Mesendoderm (in vitro differentiated cells): ENCODE data around the gene PPP1R3G.
A peak's percentile ranks its signal among the peaks of the same experiment; 100 is the strongest.

Experiments
- DNase-seq: peaks from one replicate; pipeline ENCODE4 v3.0.0; 2013
- H2AK5ac ChIP-seq: 2 replicates; pipeline ENCODE4 v1.6.1; 2013; ENCODE audit warnings: low read length, inconsistent platforms
- H2BK120ac ChIP-seq: 2 replicates; pipeline ENCODE4 v1.6.1; 2013; ENCODE audit warnings: low read depth, mild to moderate bottlenecking, low read length, moderate library complexity, mixed read lengths
- H2BK15ac ChIP-seq: replicated peaks from 2 replicates; pipeline ENCODE4 v1.6.1; 2013; ENCODE audit warnings: low read depth, mild to moderate bottlenecking, moderate library complexity
- H2BK5ac ChIP-seq: 2 replicates; pipeline ENCODE4 v1.6.1; 2013; ENCODE audit warnings: low read length, inconsistent platforms
- H3K18ac ChIP-seq: 2 replicates; pipeline ENCODE4 v1.6.1; 2013; ENCODE audit warnings: mild to moderate bottlenecking, low read length, mixed read lengths
- H3K23ac ChIP-seq: one replicate; pipeline ENCODE4 v1.6.1; 2013; ENCODE audit warnings: low read length
- H3K27ac ChIP-seq: 2 replicates; pipeline ENCODE4 v1.5.1; 2013; ENCODE audit warnings: low read depth, mild to moderate bottlenecking, inconsistent platforms, low read length, moderate library complexity
- H3K27me3 ChIP-seq: 2 replicates; pipeline ENCODE4 v1.6.1; 2013; ENCODE audit warnings: low read length, control low read depth, mild to moderate bottlenecking, inconsistent platforms; ENCODE audit not compliant: insufficient read depth, poor library complexity
- H3K36me3 ChIP-seq: 2 replicates; pipeline ENCODE4 v1.6.1; 2013; ENCODE audit warnings: low read length, inconsistent platforms; ENCODE audit not compliant: control insufficient read depth, insufficient read depth
- H3K4ac ChIP-seq: one replicate; pipeline ENCODE4 v1.6.1; 2013; ENCODE audit warnings: low read depth, mild to moderate bottlenecking, low read length, moderate library complexity
- H3K4me1 ChIP-seq: 2 replicates; pipeline ENCODE4 v1.6.1; 2013; ENCODE audit warnings: low read depth, low read length, inconsistent platforms; ENCODE audit not compliant: control insufficient read depth
- H3K4me2 ChIP-seq: 2 replicates; pipeline ENCODE4 v1.6.1; 2013; ENCODE audit warnings: low read length
- H3K4me3 ChIP-seq: 2 replicates; pipeline ENCODE4 v1.5.1; 2013; ENCODE audit warnings: mild to moderate bottlenecking, low read length
- H3K56ac ChIP-seq: one replicate; pipeline ENCODE4 v1.6.1; 2013; ENCODE audit warnings: low read length
- H3K79me1 ChIP-seq: 2 replicates; pipeline ENCODE4 v1.6.1; 2013; ENCODE audit warnings: low read length, inconsistent platforms
- H3K79me2 ChIP-seq: 2 replicates; pipeline ENCODE4 v1.6.1; 2013; ENCODE audit warnings: mild to moderate bottlenecking, low read length; ENCODE audit not compliant: control insufficient read depth, insufficient read depth
- H3K9ac ChIP-seq: 2 replicates; pipeline ENCODE4 v1.6.1; 2013; ENCODE audit warnings: low read length, inconsistent platforms
- H4K5ac ChIP-seq: one replicate; pipeline ENCODE4 v1.6.1; 2013; ENCODE audit warnings: low read length
- H4K8ac ChIP-seq: one replicate; pipeline ENCODE4 v1.6.1; 2013; ENCODE audit warnings: low read depth, mild to moderate bottlenecking, control low read depth, low read length, moderate library complexity
- whole genome bisulfite sequencing: extraction: QIAGEN DNeasy Blood & Tissue Kit; methylation state at CpG from one replicate; pipeline ENCODE4 v1.1.7; 2013; ENCODE audit warnings: low lambda C conversion rate, missing lambda C conversion rate; ENCODE audit not compliant: insufficient coverage; ENCODE audit errors: extremely low coverage; 5-methylcytosine and 5-hydroxymethylcytosine counted together

The PPP1R3G gene

GRCh38 chr6:5085648-5086293, 630 bp downstream of the PPP1R3G start:
- no peak overlapping the region for H2BK5ac ChIP-seq
- no peaks in the 10 kb centered on the region for H3K36me3 ChIP-seq
- no peak overlapping the region for H3K4me3 ChIP-seq
- no peak overlapping the region for H3K27ac ChIP-seq
- peak; percentile 74 for DNase-seq
- H4K8ac ChIP-seq = no peak overlapping the region
- H4K5ac ChIP-seq = no peak overlapping the region
- no peak overlapping the region for H2AK5ac ChIP-seq
- peak overlapping the region; percentile 70 for H3K56ac ChIP-seq
- no peak overlapping the region for H2BK120ac ChIP-seq
- no CpG with 5 or more reads among the region's 74 CpGs for WGBS
- no peak overlapping the region for H3K4ac ChIP-seq
- no peak overlapping the region for H3K23ac ChIP-seq
- peaks cover 31% of the 10 kb centered on the region for H3K27me3 ChIP-seq
- no peak overlapping the region for H2BK15ac ChIP-seq
- H3K79me1 ChIP-seq = no peaks in the 10 kb centered on the region
- H3K79me2 ChIP-seq = no peaks in the 10 kb centered on the region
- H3K4me2 ChIP-seq = peak overlapping the region; percentile 28
- no peaks in the 10 kb centered on the region for H3K4me1 ChIP-seq
- H3K9ac ChIP-seq = peak overlapping the region; percentile 40
- no peak overlapping the region for H3K18ac ChIP-seq

DNA sequence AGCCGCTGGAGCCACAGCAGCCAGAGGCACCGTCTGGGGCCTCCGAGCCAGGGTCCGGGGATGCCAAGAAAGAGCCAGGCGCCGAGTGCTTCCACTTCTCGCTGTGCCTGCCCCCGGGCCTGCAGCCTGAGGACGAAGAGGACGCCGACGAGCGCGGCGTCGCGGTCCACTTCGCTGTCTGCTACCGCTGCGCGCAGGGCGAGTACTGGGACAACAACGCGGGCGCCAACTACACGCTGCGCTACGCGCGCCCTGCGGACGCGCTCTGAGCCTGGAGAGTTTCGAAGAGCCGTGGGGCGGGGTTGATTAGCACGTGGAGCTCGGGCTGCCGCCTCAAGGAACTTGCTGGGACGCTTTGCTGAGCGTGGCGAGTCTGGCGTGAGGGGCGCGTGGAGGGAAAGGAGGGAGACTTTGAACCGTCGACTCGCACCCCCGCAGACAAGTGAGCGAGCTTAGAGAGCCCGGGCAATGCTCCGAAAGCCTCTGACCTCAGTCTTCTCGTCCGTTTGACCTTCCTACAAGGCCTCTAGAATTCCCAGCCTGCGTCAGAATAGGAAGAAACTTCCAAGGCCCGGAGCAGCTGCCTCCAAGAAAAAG, 1.3 kb downstream of the PPP1R3G start:
- Histone ChIP-seq H3K4me2 (peak overlapping the region; percentile 28), H3K56ac (peak overlapping the region; percentile 70), H3K79me2 (no peaks in the 10 kb centered on the region), H2BK5ac (no peak overlapping the region), H4K8ac (no peak overlapping the region), H2BK120ac (no peak overlapping the region), H2BK15ac (no peak overlapping the region), H3K27me3 (peaks cover 31% of the 10 kb centered on the region), H2AK5ac (no peak overlapping the region), H3K4ac (no peak overlapping the region), H3K18ac (no peak overlapping the region), H3K9ac (no peak overlapping the region), H3K27ac (no peak overlapping the region), H4K5ac (no peak overlapping the region), H3K36me3 (no peaks in the 10 kb centered on the region), H3K79me1 (no peaks in the 10 kb centered on the region), H3K23ac (peak overlapping the region; percentile 6), H3K4me1 (no peaks in the 10 kb centered on the region), H3K4me3 (no peak overlapping the region)
- WGBS = no CpG with 5 or more reads among the region's 56 CpGs
- DNase-seq = peak; percentile 50

DNA sequence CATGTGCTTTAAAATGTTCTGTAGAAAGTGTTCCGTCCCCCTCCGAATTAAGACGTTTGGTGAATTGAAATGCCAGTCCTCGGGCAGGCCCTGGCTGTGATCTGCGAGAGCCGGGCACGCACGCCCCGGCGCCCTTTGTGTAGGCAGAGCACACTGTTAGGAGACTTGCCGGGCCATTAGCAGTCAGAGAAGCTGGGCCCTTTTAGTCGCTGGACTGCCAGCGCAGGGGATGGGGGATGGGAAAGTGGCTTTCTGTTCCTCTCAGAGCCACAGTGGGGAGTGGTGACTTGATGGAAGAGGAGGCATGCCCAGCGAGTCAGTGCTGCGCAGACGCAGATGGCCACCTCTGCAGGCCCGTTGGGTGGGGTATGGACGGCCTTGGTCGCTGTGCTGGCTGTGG, 2.2 kb downstream of the PPP1R3G start:
- no CpG with 5 or more reads among the region's 19 CpGs for WGBS
- no peak overlapping the region for H3K18ac ChIP-seq
- H3K79me2 ChIP-seq = no peaks in the 10 kb centered on the region
- no peaks in the 10 kb centered on the region for H3K4me1 ChIP-seq
- H2BK15ac ChIP-seq = no peak overlapping the region
- H3K27ac ChIP-seq = no peak overlapping the region
- no peak overlapping the region for H3K4me3 ChIP-seq
- H3K4ac ChIP-seq = no peak overlapping the region
- H4K8ac ChIP-seq = no peak overlapping the region
- peaks cover 31% of the 10 kb centered on the region for H3K27me3 ChIP-seq
- H3K4me2 ChIP-seq = no peak overlapping the region
- no peak overlapping the region for H3K9ac ChIP-seq
- no peak overlapping the region for H4K5ac ChIP-seq
- no peak overlapping the region for H2BK5ac ChIP-seq
- H3K36me3 ChIP-seq = no peaks in the 10 kb centered on the region
- H2BK120ac ChIP-seq = no peak overlapping the region
- H3K23ac ChIP-seq = no peak overlapping the region
- H3K79me1 ChIP-seq = no peaks in the 10 kb centered on the region
- H2AK5ac ChIP-seq = no peak overlapping the region
- DNase-seq = peak; percentile 37
- no peak overlapping the region for H3K56ac ChIP-seq

DNA sequence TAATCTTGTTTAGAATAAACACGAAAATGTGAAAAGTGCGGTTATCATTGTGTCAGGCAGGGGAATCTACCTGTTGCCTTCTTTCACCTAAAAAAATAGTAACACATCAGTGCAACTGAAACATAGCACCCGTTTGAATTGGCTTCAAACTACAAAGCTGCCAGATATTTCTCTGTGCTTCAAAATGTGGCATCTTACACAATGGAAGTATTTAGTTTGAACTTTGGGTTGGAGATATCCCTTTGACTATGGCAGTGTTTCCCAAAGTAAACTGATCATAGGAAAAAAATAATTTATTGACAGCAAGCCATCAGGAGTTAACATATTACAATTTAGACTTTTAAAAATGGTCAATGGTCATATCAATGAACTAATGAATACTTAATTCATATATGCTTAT, 3.6 kb downstream of the PPP1R3G start:
- Histone ChIP-seq H3K9ac (no peak overlapping the region), H3K4ac (no peak overlapping the region), H3K23ac (no peak overlapping the region), H2AK5ac (no peak overlapping the region), H4K5ac (no peak overlapping the region), H3K4me1 (no peaks in the 10 kb centered on the region), H3K4me2 (no peak overlapping the region), H2BK120ac (no peak overlapping the region), H3K27me3 (peaks cover 27% of the 10 kb centered on the region), H3K18ac (no peak overlapping the region), H2BK15ac (no peak overlapping the region), H3K27ac (no peak overlapping the region), H3K79me1 (no peaks in the 10 kb centered on the region), H3K56ac (no peak overlapping the region), H3K79me2 (no peaks in the 10 kb centered on the region), H3K36me3 (no peaks in the 10 kb centered on the region), H3K4me3 (no peak overlapping the region), H4K8ac (no peak overlapping the region), H2BK5ac (no peak overlapping the region)
- no peak for DNase-seq
- no CpG with 5 or more reads among the region's 3 CpGs for whole genome bisulfite sequencing

- no peak overlapping the region for H2BK5ac ChIP-seq
- H3K4me2 ChIP-seq = no peak overlapping the region
- no peak overlapping the region for H3K56ac ChIP-seq
- no peak overlapping the region for H3K18ac ChIP-seq
- no peak overlapping the region for H2BK120ac ChIP-seq
- H3K23ac ChIP-seq = no peak overlapping the region
- no peak overlapping the region for H3K9ac ChIP-seq
- H3K36me3 ChIP-seq = no peaks in the 10 kb centered on the region
- H2BK15ac ChIP-seq = no peak overlapping the region
- H3K79me1 ChIP-seq = no peaks in the 10 kb centered on the region
- H2AK5ac ChIP-seq = no peak overlapping the region
- no peak for DNase-seq
- H3K27ac ChIP-seq = no peak overlapping the region
- no peaks in the 10 kb centered on the region for H3K79me2 ChIP-seq
- no peak overlapping the region for H4K5ac ChIP-seq
- peaks cover 19% of the 10 kb centered on the region for H3K27me3 ChIP-seq
- no peak overlapping the region for H4K8ac ChIP-seq
- no peak overlapping the region for H3K4ac ChIP-seq
- H3K4me1 ChIP-seq = no peaks in the 10 kb centered on the region
- WGBS = no CpG with 5 or more reads among the region's 5 CpGs
- no peak overlapping the region for H3K4me3 ChIP-seq
These were observed 4.6 kb downstream of the PPP1R3G start for GRCh38 chr6:5089481-5090438.
